NCI-H2081 (cell line): ENCODE measurements around the gene SNCAIP.

Experiments used
- DNase-seq, 2 experiments: peaks; one replicate each; lab custom pipeline; 2025; lab: John Stamatoyannopoulos, UW

The SNCAIP gene

GRCh38 chr5:122400341-122400740 is 88.3 kb downstream of the SNCAIP start:
- DNase-seq: no peak

- no peak for DNase-seq
Measured at GRCh38 chr5:122400938-122401337, 88.9 kb downstream of the SNCAIP start.

GRCh38 chr5:122401976-122402725 is 90.1 kb downstream of the SNCAIP start:
- DNase-seq: peak; percentile 2 to 72

- no peak for DNase-seq
Measured at GRCh38 chr5:122402955-122403685, 91.1 kb downstream of the SNCAIP start.

- DNase-seq: no peak
Measured at GRCh38 chr5:122404018-122404417, 92.0 kb downstream of the SNCAIP start.

GRCh38 chr5:122404653-122405362 is 92.8 kb downstream of the SNCAIP start:
- DNase-seq: no peak

- DNase-seq: no peak
Measured at GRCh38 chr5:122405751-122406150, 93.7 kb downstream of the SNCAIP start.

- DNase-seq: no peak
Measured at GRCh38 chr5:122406181-122406580, 94.1 kb downstream of the SNCAIP start.

- DNase-seq: no peak
Measured at GRCh38 chr5:122408592-122409224, 96.7 kb downstream of the SNCAIP start.

- no peak for DNase-seq
Measured at GRCh38 chr5:122412966-122413365, 100.9 kb downstream of the SNCAIP start.

- DNase-seq: no peak
Measured at GRCh38 chr5:122413722-122414121, 101.7 kb downstream of the SNCAIP start.

GRCh38 chr5:122415030-122415800 is 103.2 kb downstream of the SNCAIP start:
- DNase-seq: peak; percentile 40 to 73

- DNase-seq: no peak
Measured at GRCh38 chr5:122415801-122416120, 103.7 kb downstream of the SNCAIP start.

GRCh38 chr5:122419142-122419894 is 107.3 kb downstream of the SNCAIP start:
- peak in 1 of 2 experiments; percentile 7 for DNase-seq

- DNase-seq: no peak
Measured at GRCh38 chr5:122420091-122420490, 108.1 kb downstream of the SNCAIP start.

GRCh38 chr5:122420537-122421236 is 108.7 kb downstream of the SNCAIP start:
- DNase-seq: no peak

GRCh38 chr5:122421374-122422079 is 109.5 kb downstream of the SNCAIP start:
- DNase-seq: no peak

- no peak for DNase-seq
Measured at GRCh38 chr5:122423221-122423620, 111.2 kb downstream of the SNCAIP start.

GRCh38 chr5:122424132-122424531 is 112.1 kb downstream of the SNCAIP start:
- no peak for DNase-seq

GRCh38 chr5:122426301-122426700 is 114.3 kb downstream of the SNCAIP start:
- DNase-seq: no peak
